ENCODE results near the gene RPH3AL.
"Not testable (repeated sequence)": the region's sequence is repeated elsewhere in the genome, so short reads cannot be mapped to it uniquely, and the experiment has no call there.

RPH3AL gene

GRCh38 chr17:282000-282911 lies 70.4 kb downstream of the RPH3AL start:
- DNase-seq (ENCODE audit: low read depth) = no peak

GRCh38 chr17:281365-281999 lies 71.1 kb downstream of the RPH3AL start:
- no peak for DNase-seq (ENCODE audit: low read depth)

DNA sequence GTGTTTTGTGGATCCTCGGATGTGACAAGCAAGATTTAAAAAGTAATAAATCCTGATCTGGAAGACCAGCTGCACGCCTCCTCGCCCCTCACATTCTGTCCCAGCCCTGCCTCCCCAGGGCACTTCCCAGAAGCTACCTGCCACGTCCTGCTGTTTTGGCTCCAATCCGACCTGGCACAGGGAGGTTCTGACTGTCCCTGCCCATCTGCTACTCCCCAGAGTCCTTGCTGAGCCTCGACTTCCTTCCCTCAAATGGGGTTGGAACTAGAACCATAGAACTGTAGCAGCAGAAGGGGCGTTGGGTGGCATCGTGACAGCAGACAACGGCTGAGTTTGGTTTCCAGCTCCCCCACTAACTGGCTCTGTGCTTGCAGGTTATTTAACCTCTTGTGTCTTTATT lies 71.7 kb downstream of the RPH3AL start:
- DNase-seq (ENCODE audit: low read depth) = no peak

DNA sequence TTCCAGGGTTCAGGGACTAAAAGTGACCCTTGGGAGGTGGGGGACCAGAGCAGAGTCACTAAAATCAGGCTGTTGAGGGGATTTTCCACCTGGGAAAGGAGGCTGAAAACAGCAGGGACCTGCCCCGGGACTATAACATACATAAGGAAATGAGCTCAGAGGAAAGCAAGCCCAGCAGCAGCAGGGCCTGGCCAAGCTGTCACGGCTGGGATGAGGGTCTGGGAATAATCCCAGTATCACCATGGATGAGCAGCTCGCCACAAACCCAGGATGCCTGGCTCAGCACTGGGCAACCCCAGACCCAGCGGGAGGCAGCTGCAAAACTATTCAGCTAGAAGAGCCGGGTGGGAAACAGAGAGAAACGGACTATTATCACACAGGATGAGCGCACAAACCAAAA lies 72.4 kb downstream of the RPH3AL start:
- DNase-seq (ENCODE audit: low read depth) = no peak

- DNase-seq (ENCODE audit: low read depth) = no peak
Observed at GRCh38 chr17:279776-280175, 72.8 kb downstream of the RPH3AL start.

DNA sequence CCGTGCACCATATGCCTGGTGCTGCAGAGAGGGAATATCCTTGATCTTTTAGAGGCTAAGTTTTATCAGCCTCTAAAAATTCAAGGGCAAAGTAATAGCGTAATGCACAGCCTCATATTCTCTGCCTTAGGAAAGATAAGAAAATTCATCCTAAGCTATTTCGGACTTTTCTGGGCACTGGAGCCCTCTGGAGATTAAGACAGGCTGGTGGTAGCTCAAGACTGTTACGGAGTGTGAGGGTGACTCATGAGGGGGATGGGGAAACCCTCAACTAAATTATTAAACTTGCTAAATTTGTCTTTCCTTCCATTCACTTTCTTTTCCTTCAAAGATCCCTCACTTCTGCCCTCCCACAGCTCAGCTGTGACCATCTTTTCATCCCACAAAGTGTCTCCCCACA lies 73.3 kb downstream of the RPH3AL start:
- DNase-seq (ENCODE audit: low read depth) = no peak

DNA sequence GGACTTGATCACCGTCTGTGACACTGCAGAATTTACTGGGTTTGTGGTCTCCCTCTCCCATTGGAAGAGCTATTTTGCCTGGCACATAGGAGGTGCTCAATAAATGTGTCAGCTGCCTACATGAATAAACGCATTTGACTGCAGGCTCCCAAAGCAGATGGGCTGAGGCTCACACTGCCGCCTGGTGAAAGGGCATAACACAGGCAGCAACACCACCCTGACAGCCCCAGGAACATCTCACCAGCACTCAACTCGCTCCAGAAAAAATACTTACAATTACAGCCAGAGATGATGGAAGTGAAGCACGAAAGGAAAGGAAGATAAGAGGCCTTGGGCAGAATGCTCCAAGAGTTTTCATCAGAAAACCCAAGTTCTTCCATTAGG lies 73.9 kb downstream of the RPH3AL start:
- DNase-seq (ENCODE audit: low read depth) = no peak

DNA sequence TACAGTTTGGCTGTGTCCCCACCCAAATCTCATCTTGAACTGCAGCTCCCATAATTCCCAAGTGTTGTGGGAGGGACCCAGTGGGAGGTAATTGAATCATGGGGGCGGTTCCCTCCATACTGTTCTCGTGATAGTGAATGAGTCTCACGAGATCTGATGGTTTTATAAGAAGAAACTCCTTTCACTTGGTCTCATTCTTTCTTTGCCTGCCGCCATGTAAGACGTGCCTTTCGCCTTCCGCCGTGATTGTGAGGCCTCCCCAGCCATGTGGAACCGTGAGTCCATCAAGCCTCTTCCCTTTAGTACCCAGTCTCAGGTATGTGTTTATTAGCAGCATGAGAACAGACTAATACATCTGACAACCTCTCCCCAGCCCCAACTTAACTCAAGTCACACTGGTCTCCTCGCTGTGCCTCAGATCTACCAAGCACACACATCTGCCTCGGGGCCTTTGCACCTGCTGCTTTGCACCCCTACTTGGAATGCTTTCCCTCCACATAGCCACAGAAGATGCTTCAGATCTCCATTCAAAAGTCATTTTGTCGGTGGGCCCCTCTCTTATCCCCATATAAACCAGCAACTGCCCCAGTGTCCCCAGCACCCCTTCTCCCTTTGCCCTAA lies 74.4 kb downstream of the RPH3AL start:
- no peak for DNase-seq (ENCODE audit: low read depth)

DNA sequence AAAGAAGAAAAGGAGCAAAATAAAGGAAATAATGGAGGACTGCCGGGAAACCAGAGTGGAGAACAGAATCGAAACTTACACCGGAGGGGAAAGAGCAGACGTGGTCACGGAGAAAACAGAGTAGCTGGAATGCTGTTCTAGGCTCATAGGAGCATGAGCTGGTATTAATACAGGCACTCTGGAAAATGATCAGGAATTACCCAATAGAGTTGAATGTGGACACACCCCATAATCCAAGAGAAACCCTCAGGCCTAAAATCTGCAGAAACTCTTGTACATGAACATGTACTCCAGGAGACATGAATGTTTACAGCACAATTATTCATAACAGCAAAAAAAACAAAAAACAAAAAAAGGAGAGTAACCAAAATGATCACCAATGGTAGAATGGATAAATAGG lies 77.7 kb downstream of the RPH3AL start:
- DNase-seq (ENCODE audit: low read depth) = no peak

GRCh38 chr17:273981-274832 lies 78.4 kb downstream of the RPH3AL start:
- no peak for DNase-seq (ENCODE audit: low read depth)

DNA sequence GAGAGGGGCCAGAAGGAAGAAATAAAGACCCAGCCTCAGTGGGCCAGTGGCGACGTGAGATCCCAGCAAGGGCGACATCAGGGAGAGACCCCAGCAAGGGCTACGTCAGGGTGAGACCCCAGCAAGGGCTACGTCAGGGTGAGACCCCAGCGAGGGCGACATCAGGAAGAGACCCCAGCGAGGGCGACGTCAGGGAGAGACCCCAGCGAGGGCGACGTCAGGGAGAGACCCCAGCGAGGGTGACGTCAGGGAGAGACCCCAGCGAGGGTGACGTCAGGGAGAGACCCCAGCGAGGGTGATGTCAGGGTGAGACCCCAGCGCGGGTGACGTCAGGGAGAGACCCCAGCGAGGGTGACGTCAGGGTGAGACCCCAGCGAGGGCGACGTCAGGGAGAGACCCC lies 79.8 kb downstream of the RPH3AL start:
- DNase-seq (ENCODE audit: low read depth) = not testable (repeated sequence)

GRCh38 chr17:271928-272623 lies 80.5 kb downstream of the RPH3AL start:
- DNase-seq (ENCODE audit: low read depth) = not testable (repeated sequence)

DNA sequence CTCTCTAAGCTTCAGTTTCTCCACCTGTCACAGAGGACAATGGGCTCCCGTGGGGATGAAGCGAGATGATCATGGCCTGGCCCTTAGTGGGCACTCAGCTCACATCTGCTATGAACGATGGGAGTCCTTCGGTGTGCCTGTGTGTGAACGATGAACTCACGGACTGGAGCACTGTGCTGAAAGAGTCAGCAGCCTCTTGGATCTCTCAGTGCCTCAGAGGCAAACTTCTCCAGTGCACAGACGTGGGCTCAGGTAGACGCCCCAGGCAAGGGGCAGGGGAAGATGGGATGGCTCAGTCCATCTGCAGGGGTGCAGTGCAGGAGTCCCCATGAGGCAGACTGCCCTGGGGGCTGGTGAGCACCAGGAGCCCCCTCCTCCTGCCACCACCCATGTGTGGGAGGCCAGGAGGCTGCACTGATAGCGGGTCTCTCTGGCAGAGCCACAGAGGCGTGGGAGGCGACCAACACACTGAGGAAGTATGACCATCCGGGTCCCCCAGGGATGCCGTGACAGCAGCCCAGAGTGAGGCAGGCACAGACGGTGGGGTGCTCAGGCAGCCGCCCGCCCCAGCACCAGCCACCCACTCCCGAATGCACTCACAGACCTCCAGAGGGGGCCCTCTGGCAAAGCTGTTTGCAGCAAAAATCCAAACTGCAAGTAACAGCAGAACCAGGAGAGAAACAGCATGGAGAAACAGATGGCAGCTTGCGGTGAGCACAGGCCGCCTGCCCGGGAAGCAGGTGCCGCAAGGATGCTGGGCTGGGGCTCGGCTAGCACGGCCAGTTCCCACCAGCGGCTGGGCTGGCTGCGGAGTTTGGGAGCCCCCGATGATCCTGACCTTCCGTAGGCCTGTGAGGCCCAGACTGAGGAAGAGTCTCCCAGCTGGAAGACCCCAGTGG lies 82.7 kb downstream of the RPH3AL start:
- no peak for DNase-seq (ENCODE audit: low read depth)

DNA sequence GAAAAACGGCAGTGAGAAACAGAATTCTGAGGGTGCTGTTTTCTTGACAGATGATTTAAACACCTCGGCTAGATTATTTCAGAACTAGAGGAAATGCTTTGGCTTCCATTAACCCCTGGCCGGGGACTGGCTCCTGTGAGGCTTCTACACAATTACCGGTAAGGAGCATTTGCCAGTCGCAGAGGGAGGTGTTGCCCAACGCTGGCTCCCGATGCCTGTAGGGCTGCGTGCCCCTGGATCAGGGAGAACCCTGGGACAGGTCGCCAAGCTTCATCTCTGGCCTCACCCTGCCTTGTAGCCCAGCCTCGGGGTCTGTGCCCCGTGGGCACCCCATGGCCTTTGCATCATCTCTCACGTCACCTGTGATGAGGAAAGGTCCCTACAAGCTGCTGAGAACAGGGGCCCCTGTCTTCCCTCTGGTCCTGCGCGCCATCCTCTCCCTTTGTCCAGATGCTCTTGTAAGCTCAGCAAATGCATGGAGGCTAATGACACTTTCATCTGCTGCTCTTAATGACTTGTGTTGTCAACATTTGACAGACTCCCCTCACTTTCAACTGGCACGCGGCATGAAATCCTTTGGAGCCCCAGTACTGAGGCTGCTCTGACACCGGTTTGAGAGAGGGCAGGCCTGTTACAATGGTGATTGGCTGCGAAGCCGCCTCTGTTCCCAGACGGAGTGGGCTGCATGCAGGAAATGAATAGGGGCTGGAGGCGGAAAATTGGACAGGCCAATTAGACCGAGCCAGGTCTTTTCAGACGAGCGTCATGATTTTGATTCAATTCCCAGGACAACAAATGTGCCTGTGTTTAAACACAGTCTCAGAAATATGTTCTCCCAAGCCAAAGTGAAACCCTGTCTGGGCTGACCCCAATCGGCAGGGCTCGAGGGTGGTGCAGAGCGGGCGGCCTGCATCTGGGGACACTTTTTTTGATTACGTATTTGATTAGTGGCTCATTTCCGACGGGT lies 85.6 kb downstream of the RPH3AL start:
- no peak for DNase-seq (ENCODE audit: low read depth)

DNA sequence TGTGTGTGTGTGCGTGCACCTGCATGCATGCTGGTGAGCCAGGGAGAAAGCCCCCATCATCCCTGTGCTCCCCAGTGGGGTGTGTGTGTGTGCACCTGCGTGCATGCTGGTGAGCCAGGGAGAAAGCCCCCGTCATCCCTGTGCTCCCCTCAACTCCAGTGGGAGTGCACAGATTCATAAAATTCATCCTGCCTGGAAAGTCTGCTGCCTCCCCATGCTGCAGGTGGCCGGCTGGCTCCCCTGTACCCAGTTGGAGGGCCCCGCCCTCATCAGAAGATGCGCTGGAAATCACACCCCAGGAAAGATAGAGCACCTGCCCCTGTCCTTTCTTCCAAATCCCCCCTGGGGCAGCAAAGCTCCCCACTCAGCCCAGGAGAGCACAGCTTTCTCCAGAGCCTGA lies 86.4 kb downstream of the RPH3AL start:
- DNase-seq (ENCODE audit: low read depth) = no peak

GRCh38 chr17:265718-266117 lies 86.9 kb downstream of the RPH3AL start:
- DNase-seq (ENCODE audit: low read depth) = no peak

- DNase-seq (ENCODE audit: low read depth) = no peak
Observed at GRCh38 chr17:263773-264172, 88.8 kb downstream of the RPH3AL start.

GRCh38 chr17:263271-263670 lies 89.3 kb downstream of the RPH3AL start:
- DNase-seq (ENCODE audit: low read depth) = no peak

- no peak for DNase-seq (ENCODE audit: low read depth)
Observed at GRCh38 chr17:261635-262034, 91.0 kb downstream of the RPH3AL start.
